Mononuclear cell (primary cell): ENCODE data around the gene PGF. TPM values are rescaled to one million over a fixed set of nuclear protein-coding genes. Genes with fewer than 3 reads are reported as not detected.

Source experiments
- H3K27me3 ChIP-seq: 2 replicates; pipeline ENCODE4 v1.6.0; 2011; ENCODE audit warnings: low read length, control low read depth; ENCODE audit not compliant: insufficient read depth
- H3K4me1 ChIP-seq: 2 replicates; pipeline ENCODE4 v1.5.1; 2011; ENCODE audit warnings: mild to moderate bottlenecking, low read length, control low read depth; ENCODE audit not compliant: insufficient read depth
- H3K4me3 ChIP-seq: 2 replicates; pipeline ENCODE4 v1.5.1; 2011; ENCODE audit warnings: mild to moderate bottlenecking, low read length, moderate library complexity
- H3K9me3 ChIP-seq: 2 replicates; pipeline ENCODE4 v1.5.1; 2011; ENCODE audit warnings: low read depth, mild to moderate bottlenecking, control low read depth, low read length
- total RNA-seq: library from RNA; depleted of rRNA; stranded (reverse); fragments of >200 nt; gene quantifications from one replicate; pipeline ENCODE4 v1.2.3, GENCODE V29; 2012

PGF gene
- total RNA-seq, 1 donor, result not detected

- Histone ChIP-seq H3K9me3 (no peaks in the 10 kb centered on the region), H3K4me1 (peaks cover 13% of the 10 kb centered on the region), H3K27me3 (no peaks in the 10 kb centered on the region), H3K4me3 (no peak overlapping the region)
Measured at GRCh38 chr14:74898083-74898482, 57.3 kb downstream of the PGF start.

GRCh38 chr14:74897642-74898041, 57.8 kb downstream of the PGF start:
- no peaks in the 10 kb centered on the region for H3K9me3 ChIP-seq
- H3K27me3 ChIP-seq, result no peaks in the 10 kb centered on the region
- H3K4me1 ChIP-seq, result peaks cover 18% of the 10 kb centered on the region
- H3K4me3 ChIP-seq, result no peak overlapping the region

- H3K27me3 ChIP-seq, result no peaks in the 10 kb centered on the region
- H3K9me3 ChIP-seq, result no peaks in the 10 kb centered on the region
- H3K4me1 ChIP-seq, result peaks cover 26% of the 10 kb centered on the region
- no peak overlapping the region for H3K4me3 ChIP-seq
Measured at GRCh38 chr14:74896400-74896799, 59.0 kb downstream of the PGF start.

GRCh38 chr14:74893614-74894091, 61.7 kb downstream of the PGF start:
- Histone ChIP-seq H3K27me3 (no peaks in the 10 kb centered on the region), H3K4me1 (peaks cover 26% of the 10 kb centered on the region), H3K4me3 (no peak overlapping the region), H3K9me3 (no peaks in the 10 kb centered on the region)

GRCh38 chr14:74892745-74893144, 62.7 kb downstream of the PGF start:
- Histone ChIP-seq H3K4me3 (no peak overlapping the region), H3K4me1 (peaks cover 30% of the 10 kb centered on the region), H3K27me3 (no peaks in the 10 kb centered on the region), H3K9me3 (no peaks in the 10 kb centered on the region)

- Histone ChIP-seq H3K4me3 (no peak overlapping the region), H3K27me3 (no peaks in the 10 kb centered on the region), H3K4me1 (peaks cover 30% of the 10 kb centered on the region), H3K9me3 (no peaks in the 10 kb centered on the region)
Measured at GRCh38 chr14:74891870-74892269, 63.5 kb downstream of the PGF start.

Other genes with a start within 250 kb of the PGF start
- 32.8 TPM for gene AREL1, start 242.5 kb downstream of the PGF start, total RNA-seq
- gene FCF1, start 242.5 kb downstream of the PGF start, total RNA-seq, result 25.8 TPM
- 84.7 TPM for gene YLPM1, start 192.3 kb downstream of the PGF start, total RNA-seq
- 0.21 TPM for gene PROX2, start 79.5 kb downstream of the PGF start, total RNA-seq
- gene DLST, start 73.7 kb downstream of the PGF start, total RNA-seq, result 92.4 TPM
- gene RPS6KL1, start 32.3 kb downstream of the PGF start, total RNA-seq, result 3.4 TPM
- 17.3 TPM for gene EIF2B2, start 47.3 kb upstream of the PGF start, total RNA-seq
- gene MLH3, start 95.9 kb upstream of the PGF start, total RNA-seq, result 36.9 TPM
- 3.5 TPM for gene ACYP1, start 108.4 kb upstream of the PGF start, total RNA-seq
- gene ZC2HC1C, start 114.0 kb upstream of the PGF start, total RNA-seq, result not detected
- gene NEK9, start 171.5 kb upstream of the PGF start, total RNA-seq, result 33.3 TPM
- 180 TPM for gene TMED10, start 221.0 kb upstream of the PGF start, total RNA-seq